ENCODE data around the gene HIF3A. TPM values are rescaled to one million over a fixed set of nuclear protein-coding genes. Genes with fewer than 3 reads are reported as not detected.

Gene HIF3A
- total and polyA plus RNA-seq, 12 donors = 2.7 to 69.0 (median 24.0) TPM

GRCh38 chr19:46295401-46296201, 1.2 kb upstream of the HIF3A start:
- no peaks in the 10 kb centered on the region for H3K9me3 ChIP-seq (replicated peaks in 1 of 3)
- no peaks in the 10 kb centered on the region for H3K27me3 ChIP-seq
- TF ChIP-seq CTCF (IDR thresholded peaks at IDR 0.05) = no peak
- TF ChIP-seq POLR2A (IDR thresholded peaks at IDR 0.05) = no peak
- intact Hi-C loops (cut with DNase I) = no loop called here
- peaks cover 34 to 40% of the 10 kb centered on the region in 2 donors for H3K4me1 ChIP-seq (replicated peaks in 1 of 2)
- WGBS, 4 donors = 83 to 90% (median 85%) methylated on average over 5 of the region's 5 CpGs
- no peak for DNase-seq
- no peak overlapping the region for H3K4me3 ChIP-seq
- no peaks in the 10 kb centered on the region for H3K36me3 ChIP-seq (replicated peaks in 1 of 2)
- no peak overlapping the region for H3K27ac ChIP-seq

- no peaks in the 10 kb centered on the region for H3K9me3 ChIP-seq (replicated peaks in 1 of 3)
- DNase-seq = no peak
- H3K27ac ChIP-seq = no peak overlapping the region
- H3K36me3 ChIP-seq (replicated peaks in 1 of 2) = no peaks in the 10 kb centered on the region
- H3K27me3 ChIP-seq = no peaks in the 10 kb centered on the region
- intact Hi-C loops (cut with DNase I) = no loop called here
- TF ChIP-seq POLR2A (IDR thresholded peaks at IDR 0.05) (no peak), CTCF (IDR thresholded peaks at IDR 0.05) (no peak)
- 70 to 77% (median 73%) methylated on average over 3 of the region's 3 CpGs for WGBS, 4 donors
- peaks cover 34 to 44% of the 10 kb centered on the region in 2 donors for H3K4me1 ChIP-seq (replicated peaks in 1 of 2)
- H3K4me3 ChIP-seq = no peak overlapping the region
Measured at GRCh38 chr19:46296202-46296480, 701 bp upstream of the HIF3A start.

- DNase-seq = peak; percentile 33 to 78 (median 53)
- Histone ChIP-seq H3K27ac (peak overlapping the region in 4 of 5 donors; percentile 62 to 93 (median 83)), H3K4me1 (replicated peaks in 1 of 2) (peaks cover 34 to 56% of the 10 kb centered on the region in 2 donors), H3K27me3 (no peaks in the 10 kb centered on the region), H3K36me3 (replicated peaks in 1 of 2) (no peaks in the 10 kb centered on the region), H3K9me3 (replicated peaks in 1 of 3) (no peaks in the 10 kb centered on the region), H3K4me3 (peak overlapping the region in 2 of 4 donors; percentile 26 to 57)
- TF ChIP-seq CTCF (IDR thresholded peaks at IDR 0.05) (peak in 1 of 6 experiments; percentile 1), POLR2A (IDR thresholded peaks at IDR 0.05) (no peak)
- 21 to 45% (median 34%) methylated on average over 10 to 19 of the region's 19 CpGs for WGBS, 4 donors
- intact Hi-C loops (cut with DNase I) = no loop called here
Measured at GRCh38 chr19:46297700-46298478, 1.0 kb downstream of the HIF3A start.

- peak in 2 of 7 donors; percentile 39 to 58 for DNase-seq
- H3K27ac ChIP-seq = peak overlapping the region in 4 of 5 donors; percentile 62 to 93 (median 83)
- WGBS, 4 donors = 5 to 12% (median 8%) methylated on average over 2 to 7 of the region's 7 CpGs
- intact Hi-C loops (cut with DNase I) = no loop called here
- peaks cover 34 to 63% of the 10 kb centered on the region in 2 donors for H3K4me1 ChIP-seq (replicated peaks in 1 of 2)
- H3K27me3 ChIP-seq = no peaks in the 10 kb centered on the region
- TF ChIP-seq CTCF (IDR thresholded peaks at IDR 0.05) (no peak), POLR2A (IDR thresholded peaks at IDR 0.05) (no peak)
- H3K36me3 ChIP-seq (replicated peaks in 1 of 2) = no peaks in the 10 kb centered on the region
- H3K9me3 ChIP-seq (replicated peaks in 1 of 3) = no peaks in the 10 kb centered on the region
- peak overlapping the region in 2 of 4 donors; percentile 26 to 57 for H3K4me3 ChIP-seq
Measured at GRCh38 chr19:46298479-46299003, 1.7 kb downstream of the HIF3A start.
